Left ventricle myocardium superior (tissue), 1 donor: ENCODE measurements around the gene GRM4. TPM values are rescaled to one million over a fixed set of nuclear protein-coding genes. Genes with fewer than 3 reads are reported as not detected.
A peak's percentile ranks its signal among the peaks of the same experiment; 100 is the strongest.
"Not testable (repeated sequence)": the region's sequence is repeated elsewhere in the genome, so short reads cannot be mapped to it uniquely, and the experiment has no call there.

Experiments
- ATAC-seq: fragments of 200-7000 bp; cut with Tn5 transposase; one replicate; pipeline ENCODE4 v1.9.1; 2020; ENCODE audit warnings: mild to moderate bottlenecking, moderate library complexity
- DNase-seq: peaks from one replicate; pipeline ENCODE4 v3.0.0-alpha.2; 2020
- intact Hi-C: fragments of 100-400 bp; cut with micrococcal nuclease; formaldehyde crosslinking; loops from one replicate; pipeline ENCODE4 v1.11.0; 2022
- total RNA-seq: library from RNA; stranded (reverse); fragmentation: NEBNext Ultra II Directional; extraction: Animal tissue kit (Norgen Biotek cat#: 25700); gene quantifications from one replicate; pipeline ENCODE4 v1.2.1, GENCODE V29; 2021
- donor health status: DM: no; HTN: yes; CAD: no; lungs with severe emphysema.

The GRM4 gene
- total RNA-seq, 1 donor from 2014 or later, result not detected

- DNase-seq (no peak), ATAC-seq (no peak)
- intact Hi-C loops, result loop anchor here (10.0 kb wide), 1 partner anchor 88 kb away; the partner anchor contains the start of gene GRM4
Measured at GRCh38 chr6:34057191-34057590, 88.7 kb downstream of the GRM4 start.

DNA sequence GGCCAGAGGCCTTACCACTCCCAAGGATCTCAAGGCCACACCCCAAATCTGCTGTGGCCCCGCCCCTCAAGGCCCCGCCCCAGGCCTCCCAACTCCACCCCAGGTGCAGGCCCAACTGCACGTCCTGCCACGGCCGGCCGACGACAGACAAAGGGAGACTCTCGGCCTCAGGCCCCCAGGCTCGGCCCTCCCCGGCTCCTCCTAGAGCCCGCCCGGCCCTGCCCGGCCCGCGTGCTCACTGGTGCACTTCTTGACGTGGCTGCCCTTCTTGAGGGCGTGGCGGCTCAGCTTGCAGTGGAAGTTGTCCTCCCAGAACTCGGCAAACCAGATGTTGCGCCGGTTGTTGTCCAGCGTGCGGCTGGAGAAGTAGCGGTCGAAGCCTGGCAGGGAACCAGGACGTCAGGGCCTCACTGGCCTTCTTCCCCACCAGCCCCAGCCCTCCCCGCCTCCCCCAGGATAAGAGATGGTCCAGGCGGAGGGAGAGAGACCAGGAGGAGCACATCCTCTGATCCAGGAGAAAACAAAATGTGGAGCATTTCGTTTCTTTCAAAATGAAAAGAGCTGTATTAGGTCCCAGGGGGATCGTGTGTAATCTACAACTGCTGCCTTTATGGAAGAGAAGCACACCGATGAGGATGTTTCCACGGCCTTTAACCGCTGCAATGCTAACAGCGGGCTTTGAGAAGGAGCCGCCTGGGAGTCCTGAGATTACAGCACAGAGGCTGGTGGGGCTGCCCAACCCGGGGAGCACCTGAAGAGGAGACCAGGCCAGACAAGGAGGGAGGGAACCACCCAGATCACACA, 89.4 kb downstream of the GRM4 start:
- ATAC-seq, result peak; percentile 85
- DNase-seq, result peak; percentile 82
- intact Hi-C loops, result loop anchor here (10.0 kb wide), 1 partner anchor 88 kb away; the partner anchor contains the start of gene GRM4

DNA sequence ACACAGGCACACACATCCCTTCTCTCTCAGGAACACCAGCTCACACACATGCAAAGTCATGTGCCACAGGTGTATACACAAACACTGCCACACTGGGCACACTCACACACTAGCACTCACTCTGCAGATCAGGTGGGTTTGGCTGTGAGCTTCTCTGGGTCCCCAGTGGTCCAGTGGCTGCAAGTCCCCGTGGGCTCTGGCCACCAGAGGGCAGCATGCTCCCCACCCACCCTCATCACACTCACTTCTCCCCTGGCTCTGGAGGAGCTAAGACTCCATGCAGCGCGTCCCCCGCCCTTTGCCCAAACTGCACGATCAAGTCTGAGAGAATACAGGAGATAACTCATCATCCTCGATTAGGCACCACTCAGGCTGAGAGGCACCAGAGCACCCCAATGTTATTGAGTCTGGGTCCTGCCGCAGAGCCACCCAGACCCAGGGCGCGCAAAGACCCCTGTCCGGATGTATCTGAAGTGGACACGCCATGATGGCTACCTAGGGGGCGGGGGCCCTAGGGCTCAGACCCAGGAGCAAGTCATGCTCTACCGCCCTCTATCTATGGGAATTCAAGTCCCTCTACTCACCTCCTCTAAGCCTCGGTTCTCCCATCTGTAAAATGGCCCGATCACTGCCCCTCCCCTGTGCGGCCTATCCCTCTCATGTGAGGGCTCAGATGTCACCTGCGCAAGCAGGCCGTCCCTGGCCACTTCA, 90.5 kb downstream of the GRM4 start:
- ATAC-seq, result peak; percentile 68
- DNase-seq, result peak; percentile 77
- intact Hi-C loops, result loop anchor here (10.0 kb wide), 1 partner anchor 89 kb away; the partner anchor contains the start of gene GRM4

DNA sequence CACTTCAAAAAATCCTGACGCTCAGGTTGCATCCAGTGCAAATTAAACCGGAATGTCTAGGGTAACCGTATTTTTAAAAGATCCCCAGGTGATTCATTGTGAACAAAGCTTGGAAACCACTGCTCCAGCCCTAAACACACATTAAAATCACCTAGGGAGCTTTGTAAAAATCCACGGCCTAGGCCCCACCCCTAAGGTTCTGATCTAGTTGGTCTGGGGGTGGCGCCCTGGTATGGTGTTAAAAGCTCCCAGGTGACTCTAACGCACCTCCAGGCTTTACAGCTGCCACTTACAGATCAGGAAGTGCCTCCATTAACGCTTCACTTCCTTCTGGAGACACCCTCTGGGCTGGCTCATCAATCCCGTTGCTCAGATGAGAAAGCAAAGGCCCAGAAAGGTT, 92.2 kb downstream of the GRM4 start:
- intact Hi-C loops, result loop anchor here (10.0 kb wide), 1 partner anchor 91 kb away; the partner anchor contains the start of gene GRM4
- no peak for ATAC-seq
- no peak for DNase-seq

GRCh38 chr6:34052918-34053608, 92.8 kb downstream of the GRM4 start:
- intact Hi-C loops, result loop anchor here (10.0 kb wide), 1 partner anchor 92 kb away; the partner anchor contains the start of gene GRM4
- ATAC-seq (no peak), DNase-seq (no peak)

DNA sequence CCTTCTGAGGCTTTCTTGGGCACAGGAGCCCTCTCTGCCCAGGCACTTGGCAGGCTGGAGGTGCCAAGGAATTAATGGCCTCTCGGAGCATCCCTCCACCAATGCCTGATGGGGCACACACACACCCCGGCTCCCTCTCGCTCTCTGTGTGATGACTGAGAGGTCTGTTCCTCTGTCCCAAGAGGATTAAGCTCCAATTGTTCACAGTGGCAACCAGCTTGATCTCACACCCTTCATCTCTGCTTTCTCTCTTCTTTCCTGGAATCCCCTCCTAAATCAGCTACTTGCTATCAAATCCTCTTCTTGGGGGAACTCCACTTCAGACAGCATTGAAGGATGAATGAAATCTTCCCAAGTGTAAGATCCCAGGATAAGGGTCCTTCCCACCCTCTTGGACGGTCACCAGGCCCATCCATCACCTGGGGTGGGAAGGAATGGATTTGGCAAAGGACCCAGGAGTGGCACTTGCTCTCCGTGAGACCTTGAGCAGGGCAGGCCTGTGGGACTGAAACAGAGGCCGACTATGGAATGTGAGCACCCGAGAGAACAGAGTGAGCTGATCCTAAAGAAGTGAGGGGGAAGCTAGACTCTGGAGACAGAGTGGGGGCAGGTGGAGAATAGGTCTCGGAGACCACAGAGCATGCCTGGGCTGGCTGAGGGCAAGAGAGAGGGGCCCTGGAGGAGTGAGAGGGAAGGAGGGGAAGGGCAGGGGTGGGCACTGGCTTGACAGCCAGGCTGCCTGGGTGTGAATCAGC, 93.6 kb downstream of the GRM4 start:
- DNase-seq (no peak), ATAC-seq (no peak)
- intact Hi-C loops, result loop anchor here (10.0 kb wide), 1 partner anchor 93 kb away; the partner anchor contains the start of gene GRM4

GRCh38 chr6:34051331-34051919, 94.5 kb downstream of the GRM4 start:
- DNase-seq, result no peak
- no peak for ATAC-seq
- intact Hi-C loops, result loop anchor here (10.0 kb wide), 1 partner anchor 93 kb away; the partner anchor contains the start of gene GRM4

GRCh38 chr6:34050691-34051090, 95.2 kb downstream of the GRM4 start:
- ATAC-seq (no peak), DNase-seq (no peak)
- intact Hi-C loops, result loop anchor here (10.0 kb wide), 1 partner anchor 94 kb away; the partner anchor contains the start of gene GRM4

GRCh38 chr6:34049395-34050342, 96.2 kb downstream of the GRM4 start:
- DNase-seq (no peak), ATAC-seq (no peak)
- intact Hi-C loops, result loop anchor here (10.0 kb wide), 1 partner anchor 95 kb away; the partner anchor contains the start of gene GRM4

- ATAC-seq (no peak), DNase-seq (no peak)
- intact Hi-C loops, result no loop called here
Measured at GRCh38 chr6:34047913-34048867, 97.7 kb downstream of the GRM4 start.

- DNase-seq (no peak), ATAC-seq (no peak)
- intact Hi-C loops, result no loop called here
Measured at GRCh38 chr6:34046617-34047016, 99.3 kb downstream of the GRM4 start.

DNA sequence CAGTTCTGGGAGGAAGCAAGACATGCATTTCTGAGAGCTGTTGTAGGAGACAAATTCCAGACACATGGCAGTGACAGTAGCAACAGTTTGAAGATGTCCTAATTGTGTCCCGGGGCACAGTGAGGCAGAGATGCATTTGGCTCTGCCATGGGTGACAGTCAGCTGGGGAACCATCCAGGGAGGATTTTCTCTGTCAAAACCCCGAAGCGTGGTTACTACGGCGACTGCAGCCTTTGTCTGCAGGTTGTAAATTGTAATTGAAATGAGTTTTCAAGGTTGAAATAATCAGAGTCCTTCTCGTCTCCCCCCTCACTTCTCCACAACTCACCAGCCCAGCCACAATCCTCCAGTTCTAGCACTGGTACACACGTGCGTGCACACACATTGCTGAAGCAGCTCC, 100.1 kb downstream of the GRM4 start:
- no peak for ATAC-seq
- intact Hi-C loops, result no loop called here
- no peak for DNase-seq

DNA sequence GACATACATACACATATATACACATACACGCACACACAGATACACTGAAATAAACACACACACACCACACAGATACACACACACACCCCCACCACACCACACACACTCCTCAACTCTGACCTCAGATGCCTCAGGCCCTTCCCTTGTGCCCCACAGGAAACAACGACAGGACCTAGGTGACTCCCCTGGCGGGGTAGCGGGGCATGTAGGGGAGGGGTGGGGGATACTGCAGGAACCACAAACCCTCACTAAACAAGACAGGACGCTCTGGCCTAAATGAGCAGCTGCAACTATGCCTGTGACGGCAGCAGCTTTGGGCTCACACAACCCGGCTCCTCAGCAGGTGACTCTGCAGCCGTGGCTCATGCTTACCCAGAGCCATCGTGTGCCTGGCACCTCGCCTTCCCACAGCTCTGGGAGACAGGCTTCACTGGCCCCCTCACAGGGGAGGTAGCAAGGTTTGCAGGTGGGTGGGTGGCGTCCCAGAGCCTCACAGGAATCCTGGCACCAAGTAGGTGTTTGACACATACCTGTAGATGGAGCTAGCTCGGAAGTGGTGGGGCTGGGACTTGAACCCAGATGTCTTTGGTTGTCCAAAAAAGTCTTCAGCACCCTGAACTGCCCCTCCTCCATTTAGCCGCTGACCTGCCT, 100.8 kb downstream of the GRM4 start:
- intact Hi-C loops, result no loop called here
- DNase-seq, result no peak
- no peak for ATAC-seq

DNA sequence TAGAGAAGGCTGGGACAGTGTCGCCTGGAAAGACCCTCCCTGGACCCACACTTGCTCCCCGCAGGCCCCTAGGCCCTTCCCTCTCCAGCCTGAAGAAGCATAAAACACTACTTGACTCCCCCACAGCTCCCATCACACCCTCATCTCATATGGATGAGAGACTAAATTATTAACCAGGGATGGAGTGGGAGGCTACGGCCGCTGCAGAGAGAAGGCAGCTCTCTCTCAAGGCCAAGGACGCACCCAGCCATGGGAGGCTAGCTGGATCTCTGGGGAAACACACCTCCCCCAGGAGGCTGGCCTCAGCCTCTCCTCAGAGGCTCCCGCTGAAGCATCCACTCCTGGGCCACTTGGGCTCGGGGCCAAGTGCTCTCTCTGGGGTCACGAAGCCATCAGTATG, 102.5 kb downstream of the GRM4 start:
- DNase-seq (no peak), ATAC-seq (no peak)
- intact Hi-C loops, result no loop called here

- intact Hi-C loops, DNase-seq, ATAC-seq: not testable (repeated sequence)
Measured at GRCh38 chr6:34041998-34042397, 103.9 kb downstream of the GRM4 start.

- intact Hi-C loops, result no loop called here
- no peak for DNase-seq
- no peak for ATAC-seq
Measured at GRCh38 chr6:34041385-34041784, 104.5 kb downstream of the GRM4 start.
